ENCODE measurements around the gene CYTH4.

- no peak for TF ChIP-seq POLR2A (IDR thresholded peaks at IDR 0.05)
- TF ChIP-seq CTCF (IDR thresholded peaks at IDR 0.05) = no peak
Measured at GRCh38 chr22:37235897-37236607, 46.3 kb upstream of the CYTH4 start.

Measured in lower leg skin (tissue), 3 donors.